WTC11 (cell line): ENCODE results near the gene CAPRIN2. TPM values are rescaled to one million over a fixed set of nuclear protein-coding genes. Genes with fewer than 3 reads are reported as not detected.

Experiments
- ATAC-seq: fragments of 200-7000 bp; cut with Tn5 transposase; 2 replicates; pipeline ENCODE4 v1.10.0; 2021; ENCODE audit warnings: mild to moderate bottlenecking, moderate library complexity
- CTCF ChIA-PET: fragments of 300-600 bp; sonication (Branson Sonifier 250); formaldehyde crosslinking; loops from one replicate; lab custom pipeline; 2021; ENCODE audit warnings: antibody characterized with exemption; lab: Charles Lee
- POLR2A ChIA-PET: fragments of 350-600 bp; sonication (Branson Sonifier 250); formaldehyde crosslinking; loops from one replicate; lab custom pipeline; 2021; ENCODE audit warnings: antibody characterized with exemption; lab: Charles Lee
- DNase-seq: peaks from one replicate; pipeline ENCODE4 v3.0.0; 2021; ENCODE audit warnings: low spot score
- H3K27ac Mint-ChIP-seq: 2 replicates; pipeline ENCODE4 v1.8.0; 2021; ENCODE audit warnings: mixed read lengths
- H3K27me3 Mint-ChIP-seq: 2 replicates; pipeline ENCODE4 v1.8.0; 2021; ENCODE audit warnings: low read depth, mild to moderate bottlenecking, moderate library complexity, mixed read lengths
- H3K36me3 Mint-ChIP-seq: 2 replicates; pipeline ENCODE4 v1.8.0; 2021; ENCODE audit warnings: mixed read lengths
- H3K4me1 Mint-ChIP-seq: 2 replicates; pipeline ENCODE4 v1.8.0; 2022; ENCODE audit warnings: mixed read lengths
- H3K4me3 Mint-ChIP-seq: 2 replicates; pipeline ENCODE4 v1.8.0; 2021; ENCODE audit warnings: mild to moderate bottlenecking, moderate library complexity, mixed read lengths
- H3K9me3 Mint-ChIP-seq: 2 replicates; pipeline ENCODE4 v1.8.0; 2021; ENCODE audit warnings: mixed read lengths
- ARID4B ChIP-seq: sonication (generic); formaldehyde crosslinking; IDR thresholded peaks from 2 replicates; pipeline ENCODE4 v1.8.0; 2023; ENCODE audit warnings: missing genetic modification reagents, mild to moderate bottlenecking, borderline replicate concordance
- ATF2 ChIP-seq: sonication (generic); formaldehyde crosslinking; IDR thresholded peaks from 2 replicates; pipeline ENCODE4 v1.8.1; 2022; ENCODE audit warnings: low read depth, missing genetic modification reagents, borderline replicate concordance
- ATF3 ChIP-seq: sonication (generic); formaldehyde crosslinking; conservative IDR thresholded peaks from 2 replicates; pipeline ENCODE4 v1.8.1; 2022; ENCODE audit warnings: mild to moderate bottlenecking, missing genetic modification reagents
- E2F4 ChIP-seq: sonication (generic); formaldehyde crosslinking; IDR thresholded peaks from 2 replicates; pipeline ENCODE4 v1.8.1; 2022; ENCODE audit warnings: low read depth, mild to moderate bottlenecking, moderate library complexity, missing genetic modification reagents, borderline replicate concordance
- ERG ChIP-seq: fragments of 250-450 bp; sonication (Bioruptor Pico); IDR thresholded peaks from 2 replicates; pipeline ENCODE4 v1.8.0; 2021; ENCODE audit warnings: mild to moderate bottlenecking
- NFE2L1 ChIP-seq: sonication (generic); formaldehyde crosslinking; IDR thresholded peaks from 2 replicates; pipeline ENCODE4 v1.8.1; 2023; ENCODE audit warnings: missing genetic modification reagents
- RORB ChIP-seq: fragments of 250-450 bp; sonication (Bioruptor Pico); IDR thresholded peaks from 2 replicates; pipeline ENCODE4 v1.9.0; 2021; ENCODE audit warnings: mild to moderate bottlenecking
- USF2 ChIP-seq: sonication (generic); formaldehyde crosslinking; IDR thresholded peaks from 2 replicates; pipeline ENCODE4 v1.8.1; 2023; ENCODE audit warnings: mild to moderate bottlenecking, missing genetic modification reagents, moderate library complexity
- ZBTB43 ChIP-seq: sonication (generic); formaldehyde crosslinking; IDR thresholded peaks from 2 replicates; pipeline ENCODE4 v1.8.1; 2023; ENCODE audit warnings: mild to moderate bottlenecking, missing genetic modification reagents
- ZMAT4 ChIP-seq: fragments of 250-450 bp; sonication (Bioruptor Pico); IDR thresholded peaks from 2 replicates; pipeline ENCODE4 v1.9.0; 2021; ENCODE audit warnings: mild to moderate bottlenecking
- ZNF512 ChIP-seq: sonication (generic); formaldehyde crosslinking; IDR thresholded peaks from 2 replicates; pipeline ENCODE4 v1.8.1; 2022; ENCODE audit warnings: missing genetic modification reagents, borderline replicate concordance
- total RNA-seq: library from RNA; stranded (reverse); gene quantifications from 3 replicates; pipeline ENCODE4 v1.2.3, GENCODE V29; 2021

Gene CAPRIN2
- total RNA-seq, 1 experiment from 2014 or later = 62.7 TPM

- no peak for TF ChIP-seq ZNF512 (CRISPR knock-in tag)
- no peak for TF ChIP-seq ATF3 (CRISPR knock-in tag)
- TF ChIP-seq ZBTB43 = no peak
These were observed 628 bp upstream of the CAPRIN2 start (continued) for GRCh38 chr12:30755395-30755762.

GRCh38 chr12:30754383-30754749 lies 385 bp downstream of the CAPRIN2 start:
- TF ChIP-seq ARID4B = 0 out of 2 replicates have a peak, but pooled peaks have one; percentile 11
- TF ChIP-seq ZMAT4 (CRISPR knock-in tag) = 0 out of 2 replicates have a peak, but pooled peaks have one; percentile 39
- TF ChIP-seq ERG (CRISPR knock-in tag) = no peak
- 0 out of 2 replicates have a peak, but pooled peaks have one; percentile 31 for TF ChIP-seq E2F4 (CRISPR knock-in tag)
- ChIA-PET CTCF (interaction anchor here (0.9 to 3.4 kb wide), 13 partner anchors 11 to 237 kb away, joined by 3 to 59 read pairs (median 7); partner anchors contain the start of gene IPO8), POLR2A (interaction anchor here (0.9 to 3.2 kb wide), 5 partner anchors 21 to 68 kb away, joined by 3 to 37 read pairs (median 4); partner anchors contain the start of gene IPO8)
- Mint-ChIP-seq H3K27me3 (no peaks in the 10 kb centered on the region), H3K4me3 (peak overlapping the region; percentile 87), H3K9me3 (no peaks in the 10 kb centered on the region), H3K27ac (peak overlapping the region; percentile 73), H3K4me1 (peaks cover 55% of the 10 kb centered on the region), H3K36me3 (0 out of 2 replicates have a peak, but pooled peaks cover 2% of the 10 kb centered on the region)
- DNase-seq (no peak), ATAC-seq (peak; percentile 13)

GRCh38 chr12:30753751-30754382 lies 884 bp downstream of the CAPRIN2 start:
- DNase-seq = no peak
- H3K4me1 Mint-ChIP-seq = peaks cover 59% of the 10 kb centered on the region
- H3K4me3 Mint-ChIP-seq = peak overlapping the region; percentile 87
- ChIA-PET POLR2A (interaction anchor here (0.6 to 3.2 kb wide), 5 partner anchors 21 to 1212 kb away, joined by 3 to 37 read pairs (median 6); partner anchors contain the start of gene IPO8), CTCF (interaction anchor here (0.6 to 3.4 kb wide), 12 partner anchors 11 to 146 kb away, joined by 3 to 59 read pairs (median 6); partner anchors contain the start of gene IPO8)
- ATAC-seq = no peak
- 0 out of 2 replicates have a peak, but pooled peaks cover 5% of the 10 kb centered on the region for H3K36me3 Mint-ChIP-seq
- peak overlapping the region; percentile 73 for H3K27ac Mint-ChIP-seq
- no peaks in the 10 kb centered on the region for H3K27me3 Mint-ChIP-seq
- no peaks in the 10 kb centered on the region for H3K9me3 Mint-ChIP-seq
- TF ChIP-seq ATF2 (CRISPR knock-in tag) (no peak), RORB (CRISPR knock-in tag) (no peak), NFE2L1 (CRISPR knock-in tag) (no peak), ARID4B (0 out of 2 replicates have a peak, but pooled peaks have one; percentile 24), USF2 (peak; percentile 68)
